ENCODE measurements around the gene TPSAB1.
"Not testable (repeated sequence)": the region's sequence is repeated elsewhere in the genome, so short reads cannot be mapped to it uniquely, and the experiment has no call there.

DNA sequence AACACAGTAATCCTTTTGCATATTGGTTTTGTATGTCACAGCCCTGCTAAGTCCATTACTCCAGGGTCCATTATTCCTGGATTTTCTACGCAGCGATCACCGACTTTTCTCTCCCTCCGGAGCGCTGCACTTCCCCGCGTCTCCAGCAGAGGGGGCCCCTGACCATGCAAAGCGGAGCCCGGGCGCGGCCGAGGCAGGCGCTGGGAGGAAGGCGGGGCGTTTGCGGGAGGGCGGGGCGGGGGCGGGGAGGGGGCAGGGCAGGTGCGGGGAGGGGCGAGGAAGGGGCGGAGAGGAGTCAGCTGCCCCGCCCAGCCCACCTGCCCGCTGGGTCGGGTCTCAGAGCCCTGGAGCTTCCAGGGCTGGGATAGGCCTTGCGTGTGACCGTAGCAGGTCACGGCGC lies 3.8 kb upstream of the TPSAB1 start:
- TF ChIP-seq, protein P1, sequence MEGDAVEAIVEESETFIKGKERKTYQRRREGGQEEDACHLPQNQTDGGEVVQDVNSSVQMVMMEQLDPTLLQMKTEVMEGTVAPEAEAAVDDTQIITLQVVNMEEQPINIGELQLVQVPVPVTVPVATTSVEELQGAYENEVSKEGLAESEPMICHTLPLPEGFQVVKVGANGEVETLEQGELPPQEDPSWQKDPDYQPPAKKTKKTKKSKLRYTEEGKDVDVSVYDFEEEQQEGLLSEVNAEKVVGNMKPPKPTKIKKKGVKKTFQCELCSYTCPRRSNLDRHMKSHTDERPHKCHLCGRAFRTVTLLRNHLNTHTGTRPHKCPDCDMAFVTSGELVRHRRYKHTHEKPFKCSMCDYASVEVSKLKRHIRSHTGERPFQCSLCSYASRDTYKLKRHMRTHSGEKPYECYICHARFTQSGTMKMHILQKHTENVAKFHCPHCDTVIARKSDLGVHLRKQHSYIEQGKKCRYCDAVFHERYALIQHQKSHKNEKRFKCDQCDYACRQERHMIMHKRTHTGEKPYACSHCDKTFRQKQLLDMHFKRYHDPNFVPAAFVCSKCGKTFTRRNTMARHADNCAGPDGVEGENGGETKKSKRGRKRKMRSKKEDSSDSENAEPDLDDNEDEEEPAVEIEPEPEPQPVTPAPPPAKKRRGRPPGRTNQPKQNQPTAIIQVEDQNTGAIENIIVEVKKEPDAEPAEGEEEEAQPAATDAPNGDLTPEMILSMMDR (IDR thresholded peaks at IDR 0.05 in 2 of 3, conservative IDR thresholded peaks at IDR 0.05 in 1 of 3; ENCODE audit: borderline replicate concordance in 1 of 3, insufficient read depth in 1 of 3, low read depth in 2 of 3, low read length in 2 of 3): not testable (repeated sequence)
- not testable (repeated sequence) for TF ChIP-seq EZH2 (IDR thresholded peaks at IDR 0.05); POLR2A (IDR thresholded peaks at IDR 0.05; ENCODE audit: borderline replicate concordance, extremely low read depth, insufficient read depth, insufficient read length); RAD21 (IDR thresholded peaks at IDR 0.05; ENCODE audit: low read depth)
- TF ChIP-seq, protein P2, sequence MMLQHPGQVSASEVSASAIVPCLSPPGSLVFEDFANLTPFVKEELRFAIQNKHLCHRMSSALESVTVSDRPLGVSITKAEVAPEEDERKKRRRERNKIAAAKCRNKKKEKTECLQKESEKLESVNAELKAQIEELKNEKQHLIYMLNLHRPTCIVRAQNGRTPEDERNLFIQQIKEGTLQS (IDR thresholded peaks at IDR 0.05): not testable (repeated sequence)

All from HCT116 (cell line).